ENCODE results near the gene UBXN10. TPM values are rescaled to one million over a fixed set of nuclear protein-coding genes. Genes with fewer than 3 reads are reported as not detected.

The UBXN10 gene
- total RNA-seq, 1 experiment from 2014 or later: 0.05 TPM

DNA sequence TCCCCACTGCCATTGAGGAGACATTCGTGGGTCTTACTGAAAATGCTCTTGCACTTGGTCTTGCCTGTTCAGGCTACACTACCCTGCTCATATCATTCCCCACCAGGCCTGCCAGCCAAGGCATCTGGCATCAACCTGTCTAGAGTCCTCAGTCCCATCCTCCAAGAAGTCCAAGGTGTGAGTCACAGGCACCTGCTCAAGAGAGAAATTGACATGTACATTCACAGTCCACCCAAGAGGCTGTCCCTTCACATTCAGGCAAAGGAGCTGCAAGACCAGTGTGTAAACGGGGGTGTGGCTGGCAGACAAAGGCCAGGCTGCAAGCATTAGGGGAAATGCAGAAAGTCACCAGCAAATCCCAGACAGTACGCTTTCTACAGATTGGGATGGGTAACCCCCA, 13.5 kb downstream of the UBXN10 start:
- Histone ChIP-seq H3K4me3 (ENCODE audit: low read depth in 2 of 2, low read length in 2 of 2) (no peak overlapping the region), H3K4me1 (ENCODE audit: control insufficient read depth, insufficient read depth, low read length) (no peaks in the 10 kb centered on the region), H3K36me3 (ENCODE audit: control insufficient read depth, insufficient read depth, low read length) (no peaks in the 10 kb centered on the region), H3K27ac (ENCODE audit: low read length) (no peak overlapping the region), H3K9me3 (ENCODE audit: control insufficient read depth, insufficient read depth, low read depth, low read length) (no peaks in the 10 kb centered on the region), H3K27me3 (ENCODE audit: control insufficient read depth, insufficient read depth, low read length) (peaks cover 13% of the 10 kb centered on the region)
- in situ Hi-C loops (cut with HindIII; ENCODE audit: low pct_unique_long_range_greater_than_20kb, low sequenced_read_pairs): no loop called here
- BruUV-seq (replicated peaks): no TSS peak
- CTCF ChIA-PET: no interaction called here
- POLR2A ChIA-PET: no interaction called here
- ATAC-seq (no peak), DNase-seq (ENCODE audit: low read depth, low spot score) (no peak)
- TF ChIP-seq TCF7L2 (IDR thresholded peaks at IDR 0.05; ENCODE audit: low read depth, low read length): no peak
- TF ChIP-seq POLR2AphosphoS5 (IDR thresholded peaks at IDR 0.05; ENCODE audit: low read depth, low read length): no peak
- TF ChIP-seq, protein P1, sequence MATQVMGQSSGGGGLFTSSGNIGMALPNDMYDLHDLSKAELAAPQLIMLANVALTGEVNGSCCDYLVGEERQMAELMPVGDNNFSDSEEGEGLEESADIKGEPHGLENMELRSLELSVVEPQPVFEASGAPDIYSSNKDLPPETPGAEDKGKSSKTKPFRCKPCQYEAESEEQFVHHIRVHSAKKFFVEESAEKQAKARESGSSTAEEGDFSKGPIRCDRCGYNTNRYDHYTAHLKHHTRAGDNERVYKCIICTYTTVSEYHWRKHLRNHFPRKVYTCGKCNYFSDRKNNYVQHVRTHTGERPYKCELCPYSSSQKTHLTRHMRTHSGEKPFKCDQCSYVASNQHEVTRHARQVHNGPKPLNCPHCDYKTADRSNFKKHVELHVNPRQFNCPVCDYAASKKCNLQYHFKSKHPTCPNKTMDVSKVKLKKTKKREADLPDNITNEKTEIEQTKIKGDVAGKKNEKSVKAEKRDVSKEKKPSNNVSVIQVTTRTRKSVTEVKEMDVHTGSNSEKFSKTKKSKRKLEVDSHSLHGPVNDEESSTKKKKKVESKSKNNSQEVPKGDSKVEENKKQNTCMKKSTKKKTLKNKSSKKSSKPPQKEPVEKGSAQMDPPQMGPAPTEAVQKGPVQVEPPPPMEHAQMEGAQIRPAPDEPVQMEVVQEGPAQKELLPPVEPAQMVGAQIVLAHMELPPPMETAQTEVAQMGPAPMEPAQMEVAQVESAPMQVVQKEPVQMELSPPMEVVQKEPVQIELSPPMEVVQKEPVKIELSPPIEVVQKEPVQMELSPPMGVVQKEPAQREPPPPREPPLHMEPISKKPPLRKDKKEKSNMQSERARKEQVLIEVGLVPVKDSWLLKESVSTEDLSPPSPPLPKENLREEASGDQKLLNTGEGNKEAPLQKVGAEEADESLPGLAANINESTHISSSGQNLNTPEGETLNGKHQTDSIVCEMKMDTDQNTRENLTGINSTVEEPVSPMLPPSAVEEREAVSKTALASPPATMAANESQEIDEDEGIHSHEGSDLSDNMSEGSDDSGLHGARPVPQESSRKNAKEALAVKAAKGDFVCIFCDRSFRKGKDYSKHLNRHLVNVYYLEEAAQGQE (IDR thresholded peaks at IDR 0.05; ENCODE audit: insufficient read depth in 1 of 2, low read depth in 2 of 2, low read length in 1 of 2): no peak
- TF ChIP-seq, protein P2, sequence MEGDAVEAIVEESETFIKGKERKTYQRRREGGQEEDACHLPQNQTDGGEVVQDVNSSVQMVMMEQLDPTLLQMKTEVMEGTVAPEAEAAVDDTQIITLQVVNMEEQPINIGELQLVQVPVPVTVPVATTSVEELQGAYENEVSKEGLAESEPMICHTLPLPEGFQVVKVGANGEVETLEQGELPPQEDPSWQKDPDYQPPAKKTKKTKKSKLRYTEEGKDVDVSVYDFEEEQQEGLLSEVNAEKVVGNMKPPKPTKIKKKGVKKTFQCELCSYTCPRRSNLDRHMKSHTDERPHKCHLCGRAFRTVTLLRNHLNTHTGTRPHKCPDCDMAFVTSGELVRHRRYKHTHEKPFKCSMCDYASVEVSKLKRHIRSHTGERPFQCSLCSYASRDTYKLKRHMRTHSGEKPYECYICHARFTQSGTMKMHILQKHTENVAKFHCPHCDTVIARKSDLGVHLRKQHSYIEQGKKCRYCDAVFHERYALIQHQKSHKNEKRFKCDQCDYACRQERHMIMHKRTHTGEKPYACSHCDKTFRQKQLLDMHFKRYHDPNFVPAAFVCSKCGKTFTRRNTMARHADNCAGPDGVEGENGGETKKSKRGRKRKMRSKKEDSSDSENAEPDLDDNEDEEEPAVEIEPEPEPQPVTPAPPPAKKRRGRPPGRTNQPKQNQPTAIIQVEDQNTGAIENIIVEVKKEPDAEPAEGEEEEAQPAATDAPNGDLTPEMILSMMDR (IDR thresholded peaks at IDR 0.05): no peak
- no peak for TF ChIP-seq SIN3A (IDR thresholded peaks at IDR 0.05; ENCODE audit: borderline replicate concordance, insufficient read depth, low read depth, low read length)
- intact Hi-C loops (cut with micrococcal nuclease; ENCODE audit: unreplicated experiment): loop anchor here (5.0 kb wide), 1 partner anchor 282 kb away; no protein-coding TSS in a partner anchor

DNA sequence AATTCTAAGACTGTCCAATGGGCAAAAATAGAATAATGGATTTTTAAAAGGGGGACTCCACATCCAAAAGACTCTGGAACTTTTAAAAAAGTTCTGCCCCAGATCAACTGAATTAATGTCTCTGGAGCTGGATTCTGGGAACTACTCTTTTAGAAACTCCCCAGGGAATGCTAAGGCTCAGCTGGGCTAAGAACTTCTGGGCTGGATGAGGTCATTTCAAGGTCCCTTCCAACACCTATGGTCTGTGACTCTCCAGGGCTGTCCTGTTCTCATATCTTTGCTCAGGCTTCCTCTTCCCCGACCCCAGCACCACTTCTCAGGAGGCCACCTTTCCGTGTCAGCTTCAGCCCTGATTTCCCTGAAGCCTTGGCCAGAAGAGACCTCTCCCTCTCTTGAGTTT, 13.9 kb downstream of the UBXN10 start:
- no peaks in the 10 kb centered on the region for H3K9me3 ChIP-seq (ENCODE audit: control insufficient read depth, insufficient read depth, low read depth, low read length)
- no TSS peak for BruUV-seq (replicated peaks)
- ATAC-seq (no peak), DNase-seq (ENCODE audit: low read depth, low spot score) (no peak)
- H3K27ac ChIP-seq (ENCODE audit: low read length): no peak overlapping the region
- CTCF ChIA-PET: no interaction called here
- POLR2A ChIA-PET: no interaction called here
- in situ Hi-C loops (cut with HindIII; ENCODE audit: low pct_unique_long_range_greater_than_20kb, low sequenced_read_pairs) (no loop called here), intact Hi-C loops (cut with micrococcal nuclease; ENCODE audit: unreplicated experiment) (loop anchor here (5.0 kb wide), 1 partner anchor 283 kb away; no protein-coding TSS in a partner anchor)
- peaks cover 13% of the 10 kb centered on the region for H3K27me3 ChIP-seq (ENCODE audit: control insufficient read depth, insufficient read depth, low read length)
- TF ChIP-seq, protein P1 (IDR thresholded peaks at IDR 0.05; ENCODE audit: insufficient read depth in 1 of 2, low read depth in 2 of 2, low read length in 1 of 2): no peak
- TF ChIP-seq SIN3A (IDR thresholded peaks at IDR 0.05; ENCODE audit: borderline replicate concordance, insufficient read depth, low read depth, low read length): no peak
- TF ChIP-seq, protein P2 (IDR thresholded peaks at IDR 0.05): no peak
- TF ChIP-seq TCF7L2 (IDR thresholded peaks at IDR 0.05; ENCODE audit: low read depth, low read length): no peak
- TF ChIP-seq POLR2AphosphoS5 (IDR thresholded peaks at IDR 0.05; ENCODE audit: low read depth, low read length): no peak
- H3K4me1 ChIP-seq (ENCODE audit: control insufficient read depth, insufficient read depth, low read length): no peaks in the 10 kb centered on the region
- no peak overlapping the region for H3K4me3 ChIP-seq (ENCODE audit: low read depth in 2 of 2, low read length in 2 of 2)
- H3K36me3 ChIP-seq (ENCODE audit: control insufficient read depth, insufficient read depth, low read length): no peaks in the 10 kb centered on the region
